ENCODE measurements around the gene ARSG. TPM values are rescaled to one million over a fixed set of nuclear protein-coding genes. Genes with fewer than 3 reads are reported as not detected.
"Not testable (repeated sequence)": the region's sequence is repeated elsewhere in the genome, so short reads cannot be mapped to it uniquely, and the experiment has no call there.

ARSG gene
- polyA plus RNA-seq, 3 donors = 5.5 to 7.3 (median 6.4) TPM

GRCh38 chr17:68327823-68328557 lies 36.7 kb downstream of the ARSG start:
- DNase-seq = no peak

DNA sequence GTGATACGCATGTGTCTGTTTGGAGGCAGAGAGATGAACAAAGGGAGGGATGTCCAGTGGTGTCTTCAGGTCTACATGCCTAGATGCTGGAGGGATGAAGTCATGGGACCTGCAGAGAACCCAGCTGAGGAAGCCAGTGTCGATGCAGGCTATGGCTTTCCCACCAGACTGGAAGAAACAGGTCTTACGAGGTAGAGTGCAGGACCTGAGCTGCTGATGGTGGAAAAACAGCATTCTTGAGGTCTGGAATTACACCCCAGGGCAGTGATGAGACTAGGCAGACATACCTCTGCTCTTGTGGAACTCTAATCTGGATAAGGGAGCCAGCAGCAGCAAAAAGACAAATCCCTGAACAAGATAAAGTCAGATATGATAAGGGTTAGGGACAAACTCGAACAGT lies 37.4 kb downstream of the ARSG start:
- DNase-seq = no peak

DNA sequence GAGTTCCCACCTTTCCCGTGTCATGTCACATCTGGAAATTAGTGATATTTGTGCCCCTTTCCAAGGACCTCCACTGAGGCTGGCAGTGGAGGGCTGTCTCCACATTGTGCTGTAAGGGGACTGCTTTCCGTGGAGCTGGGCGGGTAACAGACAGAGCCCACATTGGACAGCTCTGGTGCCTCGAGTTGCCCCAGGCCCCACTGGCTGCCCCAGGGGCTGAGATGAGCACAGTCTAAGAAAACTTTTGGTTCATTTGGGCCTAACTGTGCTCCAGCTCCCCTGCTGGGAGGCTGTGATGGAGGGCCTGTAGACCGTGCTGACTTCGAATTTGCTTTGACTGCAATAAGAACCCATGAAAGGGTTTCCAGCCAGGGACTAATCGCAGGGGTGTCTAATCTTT lies 38.0 kb downstream of the ARSG start:
- no peak for DNase-seq

DNA sequence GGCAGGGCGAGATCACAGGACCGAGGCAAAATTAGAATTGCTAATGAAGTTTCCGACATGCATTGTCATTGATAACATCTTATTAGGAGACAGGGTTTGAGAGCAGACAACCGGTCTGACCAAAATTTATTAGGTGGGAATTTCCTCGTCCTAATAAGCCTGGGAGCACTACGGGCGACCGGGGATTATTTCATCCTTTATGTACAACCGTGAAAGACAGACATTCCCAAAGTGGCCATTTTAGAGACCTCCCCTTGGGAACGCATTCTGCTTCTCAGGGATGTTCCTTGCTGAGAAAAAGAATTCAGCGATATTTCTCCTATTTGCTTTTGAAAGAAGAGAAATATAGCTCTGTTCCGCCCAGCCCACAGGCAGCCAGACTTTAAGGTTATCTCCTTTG lies 40.6 kb downstream of the ARSG start:
- DNase-seq = not testable (repeated sequence)

DNA sequence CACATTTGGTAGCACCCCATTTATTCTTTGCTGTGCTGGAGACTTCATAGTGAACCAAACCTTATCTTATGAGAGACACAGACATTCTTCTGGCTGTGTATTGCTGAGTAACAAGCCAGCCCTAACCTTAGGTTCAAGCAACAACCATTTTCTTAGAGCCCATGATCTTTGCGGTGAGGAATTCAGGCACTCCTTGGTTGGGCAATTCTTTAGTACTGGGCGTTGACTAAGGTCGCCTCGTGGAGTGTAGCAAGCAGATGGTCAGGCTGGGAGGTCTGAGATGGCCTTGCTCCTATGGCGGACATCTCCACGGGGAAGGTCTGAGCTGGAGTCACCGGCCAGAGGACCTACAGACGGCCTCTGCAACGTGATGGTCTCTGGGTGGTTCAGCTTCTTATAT lies 43.1 kb downstream of the ARSG start:
- no peak for DNase-seq

GRCh38 chr17:68341482-68341881 lies 50.2 kb downstream of the ARSG start:
- DNase-seq = no peak

DNA sequence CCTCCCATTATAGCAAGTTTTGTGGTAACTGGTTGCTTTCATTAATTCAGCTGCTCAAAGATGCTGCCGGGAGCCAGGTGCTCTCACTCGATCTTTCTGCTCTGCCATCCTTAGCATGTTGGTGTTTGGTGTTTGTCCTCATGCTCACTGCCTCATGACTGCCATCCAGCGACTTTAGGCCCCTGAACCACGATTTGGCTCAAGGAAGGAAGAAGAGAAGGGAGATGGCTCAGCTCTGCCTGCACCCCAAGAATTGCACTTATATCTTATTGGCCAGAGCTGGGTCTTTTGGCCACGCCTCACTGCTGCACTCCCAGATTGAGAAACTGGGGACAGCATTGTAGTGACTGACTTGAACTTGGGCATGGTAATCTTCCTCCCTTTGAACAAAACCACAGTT lies 52.7 kb downstream of the ARSG start:
- no peak for DNase-seq

DNA sequence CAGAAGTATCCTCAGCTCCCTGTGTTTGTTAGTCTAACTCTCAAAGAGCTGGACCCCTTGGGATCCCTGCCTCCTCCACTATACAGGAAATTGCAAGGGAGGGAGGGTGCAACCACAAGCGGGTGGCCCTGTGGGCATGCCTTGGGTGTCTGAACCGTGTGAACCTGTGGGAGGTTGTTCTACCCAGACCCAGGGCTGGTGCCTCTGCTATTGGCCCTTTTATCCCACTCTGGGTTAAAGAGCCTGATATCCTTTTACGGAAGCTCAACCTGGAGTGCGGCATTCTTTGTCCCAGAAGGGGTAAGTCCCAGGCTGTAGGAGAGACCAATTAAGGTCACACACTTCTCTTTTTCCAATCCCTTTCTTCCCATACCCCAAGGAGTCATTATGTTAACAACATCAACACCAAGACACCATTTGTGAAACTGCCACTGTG lies 53.4 kb downstream of the ARSG start:
- DNase-seq = no peak

GRCh38 chr17:68346448-68346847 lies 55.2 kb downstream of the ARSG start:
- no peak for DNase-seq

- DNase-seq = no peak
Observed at GRCh38 chr17:68347380-68347779, 56.1 kb downstream of the ARSG start.

- no peak for DNase-seq
Observed at GRCh38 chr17:68349157-68349556, 57.9 kb downstream of the ARSG start.

GRCh38 chr17:68351395-68351794 lies 60.1 kb downstream of the ARSG start:
- no peak for DNase-seq

GRCh38 chr17:68352041-68352440 lies 60.7 kb downstream of the ARSG start:
- DNase-seq = no peak

DNA sequence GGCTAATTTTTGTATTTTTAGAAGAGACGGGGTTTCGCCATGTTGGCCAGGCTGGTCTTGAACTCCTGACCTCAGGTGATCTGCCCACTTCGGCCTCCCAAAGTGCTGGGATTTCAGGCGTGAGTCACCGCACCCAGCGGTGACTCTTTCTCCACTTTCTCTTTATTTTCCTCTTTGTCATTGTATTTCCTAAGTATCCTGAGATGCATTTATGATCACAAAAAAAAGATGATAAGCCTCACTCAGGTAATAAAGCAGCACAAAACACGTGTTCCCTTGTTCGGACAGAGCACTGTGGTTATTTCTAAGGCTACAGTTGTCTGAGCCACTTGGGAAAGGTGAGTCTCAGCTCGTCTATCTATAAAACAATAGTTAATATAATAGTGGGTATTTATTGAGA lies 61.4 kb downstream of the ARSG start:
- not testable (repeated sequence) for DNase-seq

GRCh38 chr17:68353111-68353521 lies 61.8 kb downstream of the ARSG start:
- DNase-seq = no peak

- DNase-seq = not testable (repeated sequence)
Observed at GRCh38 chr17:68354311-68354710, 63.0 kb downstream of the ARSG start.

- not testable (repeated sequence) for DNase-seq
Observed at GRCh38 chr17:68355108-68355507, 63.8 kb downstream of the ARSG start.

DNA sequence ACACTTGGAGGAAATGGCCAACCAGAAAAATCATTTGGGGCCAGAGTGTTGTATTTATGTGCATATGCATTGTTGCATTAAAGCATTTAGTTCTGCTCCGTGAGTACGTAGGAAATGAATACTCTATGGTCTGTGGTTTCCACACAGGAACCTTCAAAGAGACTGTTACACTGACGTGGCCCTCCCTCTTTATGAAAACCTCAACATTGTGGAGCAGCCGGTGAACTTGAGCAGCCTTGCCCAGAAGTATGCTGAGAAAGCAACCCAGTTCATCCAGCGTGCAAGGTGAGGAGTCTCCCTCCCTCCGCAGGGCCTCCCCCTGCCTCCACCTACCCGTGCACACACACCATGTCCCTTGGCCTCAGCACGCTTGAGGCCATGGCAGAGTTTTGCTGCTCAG lies 65.2 kb downstream of the ARSG start:
- no peak for DNase-seq

DNA sequence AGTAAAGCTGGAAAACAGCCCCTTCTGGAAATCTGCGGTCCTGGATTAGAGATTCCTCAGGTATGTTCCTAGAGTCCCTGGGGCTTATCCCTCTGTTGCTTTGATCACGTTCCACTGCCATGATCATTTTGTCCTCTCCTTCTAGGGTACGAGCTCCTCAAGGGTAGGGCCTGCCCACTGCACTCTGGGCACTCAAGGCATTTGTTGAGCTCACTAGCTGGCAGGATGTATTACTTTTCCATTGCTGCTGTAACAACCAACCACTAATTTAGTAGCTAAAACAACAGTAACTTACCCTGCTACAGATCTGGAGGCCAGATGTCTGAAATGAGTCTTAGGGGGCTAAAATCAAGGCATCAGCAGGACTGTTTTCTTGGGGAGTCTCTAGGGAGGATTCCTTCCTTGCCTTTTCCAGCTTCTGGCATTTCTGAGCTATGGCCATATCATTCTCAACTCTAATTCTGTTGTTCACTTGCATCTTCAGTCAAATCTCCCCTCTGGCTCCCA lies 65.7 kb downstream of the ARSG start:
- DNase-seq = no peak

- no peak for DNase-seq
Observed at GRCh38 chr17:68357886-68358285, 66.6 kb downstream of the ARSG start.

GRCh38 chr17:68359791-68360535 lies 68.7 kb downstream of the ARSG start:
- DNase-seq = no peak

- DNase-seq = no peak
Observed at GRCh38 chr17:68365469-68365868, 74.2 kb downstream of the ARSG start.

- no peak for DNase-seq
Observed at GRCh38 chr17:68368387-68368786, 77.1 kb downstream of the ARSG start.

Measured in renal pelvis (tissue), 4 donors.